Measurements from ENCODE around the gene LONRF2. TPM values are rescaled to one million over a fixed set of nuclear protein-coding genes. Genes with fewer than 3 reads are reported as not detected.

The LONRF2 gene
- total RNA-seq, 4 donors from 2014 or later = 33.6 to 45.1 (median 39.5) TPM

DNA sequence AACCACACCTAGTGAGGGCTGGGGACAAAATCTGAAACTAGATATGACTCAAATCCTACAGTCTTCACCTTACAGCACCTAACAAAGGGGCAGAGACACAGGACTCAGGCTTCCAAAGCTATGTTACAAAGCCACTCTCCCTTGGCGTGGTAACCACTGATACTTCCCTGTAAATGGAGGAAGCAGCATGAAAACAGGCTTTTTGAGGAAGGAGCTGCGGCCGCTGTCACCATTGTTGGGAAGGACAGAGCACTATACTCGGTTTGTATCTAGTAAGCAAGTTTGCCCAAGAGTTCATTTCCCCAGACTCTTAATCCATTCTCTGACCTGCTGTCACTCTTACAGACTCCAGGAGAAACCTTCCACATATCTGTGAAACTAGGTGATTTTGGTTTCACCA is 60.3 kb downstream of the LONRF2 start:
- peaks cover 6 to 32% (median 21%) of the 10 kb centered on the region in 4 donors for H3K4me1 ChIP-seq
- no peak overlapping the region for H3K27ac ChIP-seq (replicated peaks in 1 of 4)
- TF ChIP-seq EP300 (IDR thresholded peaks at IDR 0.05) (no peak), POLR2A (IDR thresholded peaks at IDR 0.05; ENCODE audit: low read depth) (no peak), POLR2AphosphoS5 (IDR thresholded peaks at IDR 0.05) (no peak)
- TF ChIP-seq, protein P1, sequence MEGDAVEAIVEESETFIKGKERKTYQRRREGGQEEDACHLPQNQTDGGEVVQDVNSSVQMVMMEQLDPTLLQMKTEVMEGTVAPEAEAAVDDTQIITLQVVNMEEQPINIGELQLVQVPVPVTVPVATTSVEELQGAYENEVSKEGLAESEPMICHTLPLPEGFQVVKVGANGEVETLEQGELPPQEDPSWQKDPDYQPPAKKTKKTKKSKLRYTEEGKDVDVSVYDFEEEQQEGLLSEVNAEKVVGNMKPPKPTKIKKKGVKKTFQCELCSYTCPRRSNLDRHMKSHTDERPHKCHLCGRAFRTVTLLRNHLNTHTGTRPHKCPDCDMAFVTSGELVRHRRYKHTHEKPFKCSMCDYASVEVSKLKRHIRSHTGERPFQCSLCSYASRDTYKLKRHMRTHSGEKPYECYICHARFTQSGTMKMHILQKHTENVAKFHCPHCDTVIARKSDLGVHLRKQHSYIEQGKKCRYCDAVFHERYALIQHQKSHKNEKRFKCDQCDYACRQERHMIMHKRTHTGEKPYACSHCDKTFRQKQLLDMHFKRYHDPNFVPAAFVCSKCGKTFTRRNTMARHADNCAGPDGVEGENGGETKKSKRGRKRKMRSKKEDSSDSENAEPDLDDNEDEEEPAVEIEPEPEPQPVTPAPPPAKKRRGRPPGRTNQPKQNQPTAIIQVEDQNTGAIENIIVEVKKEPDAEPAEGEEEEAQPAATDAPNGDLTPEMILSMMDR (IDR thresholded peaks at IDR 0.05) = no peak
- no peak for DNase-seq (ENCODE audit: extremely low spot score)
- 91% methylated on average over 4 of the region's 4 CpGs for WGBS
- H3K27me3 ChIP-seq = no peaks in the 10 kb centered on the region
- no peaks in the 10 kb centered on the region for H3K36me3 ChIP-seq
- no peak overlapping the region for H3K4me3 ChIP-seq
- H3K9me3 ChIP-seq = no peaks in the 10 kb centered on the region
- intact Hi-C loops (cut with DNase I) = loop anchor here (2.0 kb wide), 2 partner anchors 119 to 703 kb away; no protein-coding TSS in a partner anchor

DNA sequence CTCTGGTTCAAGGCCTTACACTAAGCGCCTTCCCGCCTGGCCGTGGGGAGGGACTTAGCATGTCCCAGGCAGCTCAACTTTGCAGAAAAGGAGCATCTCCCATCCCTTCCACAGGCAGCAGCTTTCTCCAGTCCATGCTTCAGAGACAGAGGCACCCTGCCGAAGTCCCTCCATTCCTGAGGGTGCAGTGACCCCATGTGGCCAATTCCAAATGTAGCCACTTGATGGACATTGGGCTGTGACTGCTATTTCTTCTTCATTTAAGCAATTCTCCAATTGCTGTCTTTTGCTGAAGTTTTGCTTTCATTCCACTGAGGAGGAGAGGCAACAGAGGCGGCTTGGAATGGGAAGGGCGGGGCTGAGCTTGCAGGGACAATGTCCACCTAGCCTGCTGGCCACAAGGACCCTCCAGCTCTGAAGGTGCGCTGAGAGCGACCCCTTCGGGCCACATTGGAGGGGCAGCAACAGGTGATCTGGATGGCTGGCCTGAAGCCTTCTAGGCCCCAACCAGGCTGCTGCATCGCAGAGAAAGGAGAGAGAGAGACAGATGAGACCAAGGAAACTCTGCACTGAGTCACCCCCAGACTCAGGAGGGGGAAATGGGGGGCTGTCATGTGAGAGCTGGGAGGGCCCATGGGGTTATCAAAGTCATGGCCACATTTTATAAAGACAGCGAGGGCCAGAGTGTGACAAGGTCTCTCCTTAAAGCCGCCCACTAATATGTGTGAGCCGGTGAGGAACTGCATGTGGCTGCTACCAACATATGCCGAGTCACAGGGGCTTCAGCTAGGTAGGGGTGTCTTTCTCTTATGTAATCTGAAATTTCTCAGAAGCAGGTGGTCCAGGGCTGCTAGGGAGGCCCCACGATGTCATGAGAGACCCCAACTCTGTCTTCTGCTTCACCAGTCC is 61.3 kb downstream of the LONRF2 start:
- intact Hi-C loops (cut with DNase I) = no loop called here
- Histone ChIP-seq H3K36me3 (no peaks in the 10 kb centered on the region), H3K9me3 (no peaks in the 10 kb centered on the region), H3K4me3 (no peak overlapping the region), H3K27ac (replicated peaks in 1 of 4) (no peak overlapping the region), H3K4me1 (peaks cover 6 to 32% (median 21%) of the 10 kb centered on the region in 4 donors), H3K27me3 (no peaks in the 10 kb centered on the region)
- TF ChIP-seq POLR2AphosphoS5 (IDR thresholded peaks at IDR 0.05) (no peak), EP300 (IDR thresholded peaks at IDR 0.05) (no peak), POLR2A (IDR thresholded peaks at IDR 0.05; ENCODE audit: low read depth) (no peak)
- TF ChIP-seq, protein P1 (IDR thresholded peaks at IDR 0.05) = peak; percentile 59 to 71 (median 67)
- whole genome bisulfite sequencing = 66% methylated on average over 14 of the region's 15 CpGs
- no peak for DNase-seq (ENCODE audit: extremely low spot score)

DNA sequence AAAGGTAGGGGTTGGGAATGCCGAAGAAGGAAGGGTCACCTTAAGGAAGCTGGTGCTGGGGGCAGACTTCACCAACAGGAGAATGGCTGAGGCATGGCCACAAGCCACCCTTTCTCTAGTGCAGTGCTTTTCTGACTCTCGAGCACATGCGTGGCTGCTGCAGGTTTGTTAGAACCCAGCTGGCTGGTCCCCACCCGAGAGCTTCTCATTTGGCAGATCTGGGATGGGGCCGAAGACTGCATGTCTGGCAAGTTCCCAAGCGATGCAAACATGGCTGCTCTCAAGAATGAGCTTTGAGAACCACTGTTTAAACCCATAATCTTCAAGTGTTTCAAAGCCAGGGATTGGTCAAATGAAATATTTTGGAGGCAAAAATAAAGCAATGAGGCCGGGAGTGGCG is 63.2 kb downstream of the LONRF2 start:
- peaks cover 6 to 32% (median 21%) of the 10 kb centered on the region in 4 donors for H3K4me1 ChIP-seq
- intact Hi-C loops (cut with DNase I) = no loop called here
- TF ChIP-seq POLR2AphosphoS5 (IDR thresholded peaks at IDR 0.05) = no peak
- no peak for TF ChIP-seq POLR2A (IDR thresholded peaks at IDR 0.05; ENCODE audit: low read depth)
- TF ChIP-seq, protein P1 (IDR thresholded peaks at IDR 0.05) = no peak
- no peaks in the 10 kb centered on the region for H3K36me3 ChIP-seq
- no peaks in the 10 kb centered on the region for H3K9me3 ChIP-seq
- no peak overlapping the region for H3K4me3 ChIP-seq
- no peak for DNase-seq (ENCODE audit: extremely low spot score)
- H3K27me3 ChIP-seq = no peaks in the 10 kb centered on the region
- H3K27ac ChIP-seq (replicated peaks in 1 of 4) = no peak overlapping the region
- 92% methylated on average over 8 of the region's 8 CpGs for WGBS

DNA sequence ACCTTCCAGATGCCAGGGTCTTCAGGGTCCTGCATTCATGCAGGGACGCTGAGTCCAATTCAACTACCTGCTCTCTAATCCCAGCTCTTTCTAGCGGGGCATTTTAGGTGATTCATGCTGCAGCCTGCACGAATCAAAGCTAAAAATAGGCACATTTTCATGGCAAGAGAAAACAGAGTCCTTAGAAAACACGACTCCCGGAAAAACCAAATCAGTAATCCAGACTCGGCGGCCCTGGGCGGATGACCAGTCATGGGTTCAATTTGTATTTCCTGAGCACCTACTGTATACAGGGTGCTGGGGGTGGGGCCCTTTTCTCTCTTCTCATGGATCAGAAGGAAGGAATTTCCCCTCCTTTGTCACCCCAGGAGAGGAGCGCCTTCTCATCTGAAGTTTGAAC is 64.4 kb downstream of the LONRF2 start:
- no peak overlapping the region for H3K27ac ChIP-seq (replicated peaks in 1 of 4)
- H3K27me3 ChIP-seq = no peaks in the 10 kb centered on the region
- no peaks in the 10 kb centered on the region for H3K9me3 ChIP-seq
- intact Hi-C loops (cut with DNase I) = no loop called here
- H3K4me3 ChIP-seq = no peak overlapping the region
- 54% methylated on average over 9 of the region's 9 CpGs for WGBS
- H3K36me3 ChIP-seq = no peaks in the 10 kb centered on the region
- TF ChIP-seq, protein P1 (IDR thresholded peaks at IDR 0.05) = no peak
- TF ChIP-seq POLR2A (IDR thresholded peaks at IDR 0.05; ENCODE audit: low read depth) (no peak), POLR2AphosphoS5 (IDR thresholded peaks at IDR 0.05) (no peak), EP300 (IDR thresholded peaks at IDR 0.05) (no peak)
- DNase-seq (ENCODE audit: extremely low spot score) = no peak
- peaks cover 6 to 33% (median 24%) of the 10 kb centered on the region in 4 donors for H3K4me1 ChIP-seq

Measured in esophagus muscularis mucosa (tissue), 4 donors.